Adrenal gland (tissue), 5 donors: Measurements from ENCODE around the gene PSTPIP2.

ENCODE experiments used
- CTCF ChIP-seq, 6 experiments: fragments of 450-650 bp in 4 of 6; fragments of 200-600 bp in 2 of 6; sonication (generic) in 1 of 6; IDR thresholded peaks; 1 replicate in 5 of 6; 2 replicates in 1 of 6; pipeline versions ENCODE4 v1.5.1 to v1.8.0; 2016 to 2021; ENCODE audit warnings: antibody characterized with exemption in 6 of 6, mild to moderate bottlenecking in 2 of 6, moderate library complexity in 1 of 6
- POLR2A ChIP-seq, 2 donors: fragments of 450-650 bp; IDR thresholded peaks; one replicate each; pipeline ENCODE4 v1.6.1; 2017; ENCODE audit warnings: antibody characterized with exemption in 2 of 2, mild to moderate bottlenecking in 2 of 2, moderate library complexity in 1 of 2
- donor health status: DM: no; HTN: no; CAD: no.

GRCh38 chr18:45935591-45936335, 136.3 kb downstream of the PSTPIP2 start:
- TF ChIP-seq POLR2A (IDR thresholded peaks at IDR 0.05) (no peak), CTCF (IDR thresholded peaks at IDR 0.05) (no peak)
